ENCODE measurements around the gene PNRC2. TPM values are rescaled to one million over a fixed set of nuclear protein-coding genes. Genes with fewer than 3 reads are reported as not detected.
A peak's percentile ranks its signal among the peaks of the same experiment; 100 is the strongest.

Gene PNRC2
- total RNA-seq, 1 donor from 2014 or later = 132 TPM

GRCh38 chr1:23996700-23997229 is 37.1 kb downstream of the PNRC2 start:
- Mint-ChIP-seq H3K36me3 (no peaks in the 10 kb centered on the region), H3K27ac (no peak overlapping the region), H3K27me3 (no peaks in the 10 kb centered on the region)

DNA sequence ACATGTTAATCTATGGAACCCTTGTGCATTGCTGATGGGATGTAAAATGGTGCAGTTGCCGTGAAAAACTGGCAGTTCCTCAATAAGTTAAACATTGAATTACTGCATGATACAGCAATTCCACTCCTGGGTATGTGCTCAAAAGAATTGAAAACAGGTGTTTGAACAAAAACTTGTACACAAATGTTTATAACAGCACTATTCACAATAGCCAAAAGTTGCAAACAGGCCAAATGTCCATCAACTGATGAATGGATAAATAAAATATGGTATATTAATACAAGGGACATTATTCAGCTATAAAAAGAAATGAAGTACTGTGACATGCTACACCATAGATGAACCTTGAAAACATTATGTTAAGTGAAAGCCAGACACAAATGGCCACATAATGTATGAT is 38.2 kb downstream of the PNRC2 start:
- Mint-ChIP-seq H3K9me3 (no peaks in the 10 kb centered on the region), H3K4me3 (no peak overlapping the region), H3K36me3 (no peaks in the 10 kb centered on the region), H3K27ac (no peak overlapping the region), H3K27me3 (no peaks in the 10 kb centered on the region), H3K4me1 (ENCODE audit: unreplicated experiment) (peaks cover 5% of the 10 kb centered on the region)
- TF ChIP-seq CTCF (conservative IDR thresholded peaks at IDR 0.05) = no peak
- DNase-seq (ENCODE audit: extremely low spot score, unreplicated experiment) = no peak

More at GRCh38 chr1:23996700-23997229, 37.1 kb downstream of the PNRC2 start:
- peaks cover 5% of the 10 kb centered on the region for H3K4me1 Mint-ChIP-seq (ENCODE audit: unreplicated experiment)
- no peaks in the 10 kb centered on the region for H3K9me3 Mint-ChIP-seq
- no peak for DNase-seq (ENCODE audit: extremely low spot score, unreplicated experiment)
- H3K4me3 Mint-ChIP-seq = no peak overlapping the region
- TF ChIP-seq CTCF (conservative IDR thresholded peaks at IDR 0.05) = no peak

DNA sequence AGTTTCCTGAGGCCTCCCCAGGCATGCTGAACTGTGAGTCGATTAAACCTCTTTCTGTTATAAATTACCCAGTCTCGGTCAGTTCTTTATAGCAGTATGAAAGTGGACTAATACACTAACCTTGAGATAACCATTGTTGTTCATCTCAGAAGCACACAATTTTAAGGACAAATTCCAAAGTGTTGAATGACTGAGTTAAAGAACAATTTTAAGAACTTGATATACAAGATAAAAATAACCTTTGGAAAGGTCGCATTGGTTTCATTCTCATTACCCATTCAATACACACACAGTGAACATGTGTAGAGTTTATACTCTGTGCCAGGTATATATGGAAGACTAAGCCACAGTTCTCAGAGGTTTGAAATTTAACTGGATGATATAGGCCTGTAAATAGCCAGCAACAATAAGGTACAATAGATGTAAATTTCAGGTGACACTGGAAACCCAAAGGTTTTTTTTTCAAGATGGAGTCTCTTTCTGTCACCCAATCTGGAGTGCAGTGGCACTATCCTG is 39.6 kb downstream of the PNRC2 start:
- peaks cover 14% of the 10 kb centered on the region for H3K4me1 Mint-ChIP-seq (ENCODE audit: unreplicated experiment)

DNA sequence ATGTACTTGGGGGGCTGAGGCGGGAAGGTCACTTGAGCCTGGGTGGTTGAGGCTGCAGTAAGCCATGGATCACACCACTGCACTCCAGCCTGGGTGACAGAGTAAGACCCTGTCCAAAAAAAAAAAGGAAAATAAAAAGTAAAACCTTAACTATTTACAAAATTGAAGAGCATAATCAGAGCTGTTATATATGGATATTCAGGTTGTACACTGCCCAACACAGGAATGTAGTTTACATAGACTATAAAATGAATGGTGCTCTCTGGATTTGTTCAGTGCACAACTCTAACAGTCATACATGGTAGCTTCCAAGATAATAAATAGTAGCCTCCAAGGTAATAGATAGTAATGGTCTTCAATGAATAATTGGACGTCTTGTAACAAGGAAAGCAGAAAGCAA is 43.1 kb downstream of the PNRC2 start:
- no peak overlapping the region for H3K27ac Mint-ChIP-seq
- peaks cover 4% of the 10 kb centered on the region for H3K9me3 Mint-ChIP-seq
- peaks cover 11% of the 10 kb centered on the region for H3K4me1 Mint-ChIP-seq (ENCODE audit: unreplicated experiment)
- H3K4me3 Mint-ChIP-seq = no peak overlapping the region
- H3K27me3 Mint-ChIP-seq = no peaks in the 10 kb centered on the region
- H3K36me3 Mint-ChIP-seq = no peaks in the 10 kb centered on the region
- DNase-seq (ENCODE audit: extremely low spot score, unreplicated experiment) = no peak
- TF ChIP-seq CTCF (conservative IDR thresholded peaks at IDR 0.05) = no peak

More for the DNA sequence above, 39.6 kb downstream of the PNRC2 start:
- no peak for DNase-seq (ENCODE audit: extremely low spot score, unreplicated experiment)
- Mint-ChIP-seq H3K9me3 (peaks cover 4% of the 10 kb centered on the region), H3K36me3 (no peaks in the 10 kb centered on the region), H3K27ac (peak overlapping the region; percentile 62), H3K27me3 (no peaks in the 10 kb centered on the region), H3K4me3 (no peak overlapping the region)
- TF ChIP-seq CTCF (conservative IDR thresholded peaks at IDR 0.05) = no peak

GRCh38 chr1:24003331-24003972 is 43.8 kb downstream of the PNRC2 start:
- H3K4me3 Mint-ChIP-seq = no peak overlapping the region
- no peak for DNase-seq (ENCODE audit: extremely low spot score, unreplicated experiment)
- H3K4me1 Mint-ChIP-seq (ENCODE audit: unreplicated experiment) = peaks cover 8% of the 10 kb centered on the region
- TF ChIP-seq CTCF (conservative IDR thresholded peaks at IDR 0.05) = no peak
- H3K9me3 Mint-ChIP-seq = peaks cover 4% of the 10 kb centered on the region
- H3K36me3 Mint-ChIP-seq = no peaks in the 10 kb centered on the region
- no peak overlapping the region for H3K27ac Mint-ChIP-seq
- no peaks in the 10 kb centered on the region for H3K27me3 Mint-ChIP-seq

All from type B pancreatic cell (in vitro differentiated cells).